Activated CD8-positive, alpha-beta memory T cell treated with anti-CD3 and anti-CD28 coated beads for 48 hours (primary cell): ENCODE results near the gene CORO2B.

ENCODE experiments used
- DNase-seq, 3 experiments: peaks; one replicate each; pipeline ENCODE4 v3.0.0-alpha.2; 2020; ENCODE audit warnings: low read depth in 2 of 3, low spot score in 2 of 3

CORO2B gene

GRCh38 chr15:68765602-68766368, 187.0 kb downstream of the CORO2B start:
- no peak for DNase-seq

DNA sequence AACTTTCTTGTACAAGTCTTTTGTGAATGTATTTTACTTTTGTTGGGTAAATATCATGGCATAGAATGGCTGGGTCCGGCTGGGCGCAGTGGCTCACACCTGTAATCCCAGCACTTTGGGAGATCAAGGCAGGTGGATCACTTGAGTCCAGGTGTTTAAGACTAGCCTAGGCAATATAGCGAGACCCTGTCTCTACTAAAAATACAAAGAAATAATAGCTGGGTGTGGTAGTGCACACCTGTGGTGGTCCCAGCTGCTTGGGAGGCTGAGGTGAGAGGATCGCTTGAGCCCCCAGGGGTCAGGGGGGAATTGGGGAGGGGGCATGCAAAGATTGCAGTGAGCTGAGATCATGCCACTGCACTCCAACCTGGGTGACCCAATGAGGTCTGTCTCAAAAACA, 189.0 kb downstream of the CORO2B start:
- DNase-seq: no peak

- DNase-seq: no peak
Measured at GRCh38 chr15:68768321-68768720, 189.5 kb downstream of the CORO2B start.

GRCh38 chr15:68769702-68770101, 190.9 kb downstream of the CORO2B start:
- no peak for DNase-seq

GRCh38 chr15:68770216-68770615, 191.4 kb downstream of the CORO2B start:
- no peak for DNase-seq

DNA sequence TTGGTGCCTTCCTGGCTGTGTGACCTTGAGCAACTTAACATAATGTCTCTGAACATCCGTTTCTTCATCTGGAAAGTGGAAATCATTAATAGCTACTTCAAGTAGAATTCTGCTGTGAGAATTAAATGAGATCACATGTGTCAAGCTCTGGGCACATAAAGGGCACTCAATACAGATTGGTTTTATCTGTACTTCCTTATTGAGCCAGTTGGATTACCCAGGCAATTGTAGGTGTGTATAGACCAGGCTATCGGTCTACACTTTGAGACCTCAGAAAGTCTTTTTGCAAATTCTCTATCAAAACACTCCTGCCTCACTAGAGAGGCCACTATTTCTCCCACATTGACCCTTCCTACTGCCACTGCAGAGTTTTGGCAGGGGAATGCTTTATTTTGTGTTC, 194.2 kb downstream of the CORO2B start:
- DNase-seq: no peak

DNA sequence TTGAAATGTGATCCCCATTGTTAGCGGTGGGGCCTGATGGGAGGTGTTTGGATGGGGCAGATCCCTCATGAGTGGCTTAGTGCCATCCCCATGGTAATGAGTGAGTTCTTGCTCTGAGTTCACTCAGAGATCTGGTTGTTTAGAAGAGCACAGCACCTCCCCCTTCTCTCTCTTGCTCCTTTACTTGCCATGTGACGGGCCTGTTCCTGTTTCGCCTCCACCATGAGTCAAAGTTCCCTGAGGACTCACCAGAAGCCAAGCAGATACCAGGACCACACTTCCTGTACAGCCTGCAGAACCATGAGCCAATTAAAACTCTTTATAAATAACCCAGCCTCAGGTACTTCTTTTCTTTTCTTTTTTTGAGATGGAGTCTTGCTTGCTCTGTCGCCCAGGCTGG, 195.3 kb downstream of the CORO2B start:
- DNase-seq: no peak

GRCh38 chr15:68774521-68775235, 195.9 kb downstream of the CORO2B start:
- no peak for DNase-seq

- no peak for DNase-seq
Measured at GRCh38 chr15:68775236-68775577, 196.4 kb downstream of the CORO2B start.

DNA sequence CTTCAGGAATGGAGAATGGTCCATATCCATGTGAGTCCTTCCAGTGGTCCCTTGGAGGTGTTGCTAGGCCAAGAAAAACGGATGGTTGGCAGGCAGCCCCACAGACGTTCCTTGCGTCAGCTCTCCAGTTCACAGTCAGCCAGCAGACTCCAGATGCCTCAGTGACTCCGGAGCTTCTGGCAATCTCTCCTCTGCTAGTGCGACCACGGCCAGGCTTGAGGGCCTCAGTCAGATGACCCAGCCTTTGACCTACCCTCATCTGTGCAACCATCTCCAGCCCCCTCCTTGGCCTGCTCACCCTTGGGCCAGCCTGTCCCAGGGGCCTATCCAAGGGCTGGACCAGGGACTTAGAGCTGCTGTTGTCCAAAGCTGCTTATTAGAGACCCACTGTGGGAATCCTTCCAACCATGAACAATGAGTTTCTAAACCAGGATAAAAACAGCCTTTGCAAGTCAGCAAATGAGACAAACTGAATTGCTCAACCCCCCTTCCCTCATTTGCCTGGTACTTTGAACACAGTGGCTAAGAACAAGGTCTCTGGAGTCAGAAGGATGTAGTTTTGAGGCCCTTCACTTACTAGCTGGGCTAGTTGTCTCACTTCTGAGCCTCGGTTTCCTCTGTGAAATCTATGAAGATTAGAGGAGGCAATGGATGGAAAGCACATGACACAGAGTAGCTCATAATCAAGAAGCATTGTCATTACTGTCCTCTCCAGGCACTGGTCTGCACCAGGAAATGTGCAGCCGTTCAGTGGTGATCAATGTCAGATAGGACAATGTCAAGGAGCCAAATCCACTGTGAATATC, 197.1 kb downstream of the CORO2B start:
- no peak for DNase-seq

DNA sequence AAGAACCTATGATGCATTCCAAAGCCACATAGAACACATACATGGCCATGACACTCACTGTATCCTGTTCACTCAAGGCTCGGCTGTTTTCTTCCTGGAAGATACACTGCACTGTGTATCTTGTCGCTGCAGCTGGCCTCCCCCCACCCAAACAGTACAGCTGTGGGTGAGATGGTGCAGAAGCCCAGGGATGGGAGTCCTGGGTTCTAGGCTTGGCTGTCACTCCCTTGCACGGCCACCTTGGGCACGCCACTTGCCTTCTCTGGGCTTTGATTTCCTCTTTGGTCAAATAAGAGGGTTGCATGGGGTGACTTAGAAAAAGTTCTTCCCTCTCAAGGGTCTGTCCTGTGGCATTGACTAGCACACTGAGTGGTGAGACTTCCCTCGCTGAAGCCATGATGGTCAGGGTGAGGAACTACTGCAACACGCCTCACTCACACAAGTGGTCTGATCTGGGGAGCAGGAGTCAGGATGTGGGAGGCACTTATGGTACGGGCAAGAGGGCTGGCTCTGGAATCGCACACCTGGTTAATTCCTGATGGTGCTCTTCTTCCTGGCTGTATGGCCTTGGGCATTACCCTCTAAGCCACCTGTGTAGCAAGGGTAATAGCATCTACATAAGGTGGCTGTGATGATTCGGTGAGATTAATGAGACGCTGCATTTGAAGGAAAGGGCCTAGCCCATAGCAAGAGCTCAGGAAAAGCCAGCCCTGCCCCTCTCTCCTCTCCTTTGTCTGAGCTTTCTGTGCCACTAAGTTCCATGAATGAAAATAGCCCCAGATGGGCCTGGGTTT, 197.9 kb downstream of the CORO2B start:
- DNase-seq: no peak
